GM21723 (cell line): ENCODE measurements around the gene MYEF2.

ENCODE experiments used
- ATAC-seq: cut with Tn5 transposase; IDR thresholded peaks from one replicate; pipeline ENCODE4 v1.9.1; 2021; ENCODE audit warnings: mild to moderate bottlenecking, moderate library complexity; ENCODE audit not compliant: unreplicated experiment

MYEF2 gene

DNA sequence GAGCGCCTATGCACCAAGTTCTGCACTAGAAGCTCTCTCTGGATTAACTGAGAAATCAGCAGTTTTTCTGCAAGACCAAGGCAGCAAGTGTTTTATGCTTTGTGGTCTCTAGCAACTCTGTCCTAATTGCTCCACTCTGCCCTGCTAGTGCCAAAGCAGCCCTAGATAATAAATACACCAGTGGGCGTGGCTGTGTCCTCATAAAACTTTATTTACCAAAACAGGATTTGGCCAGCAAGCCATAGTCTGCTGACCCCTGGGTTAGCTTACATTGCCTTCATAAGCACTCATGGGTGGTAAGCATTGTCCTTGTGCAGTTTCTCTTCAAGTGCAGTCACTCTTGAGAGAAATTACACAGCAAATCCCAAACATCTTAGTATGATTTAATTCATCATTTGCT is 88.0 kb downstream of the MYEF2 start:
- ATAC-seq: no peak

- no peak for ATAC-seq
These were observed 88.4 kb downstream of the MYEF2 start for GRCh38 chr15:48089702-48090101.

- ATAC-seq: no peak
These were observed 90.3 kb downstream of the MYEF2 start for GRCh38 chr15:48087844-48088243.

- ATAC-seq: no peak
These were observed 91.5 kb downstream of the MYEF2 start for GRCh38 chr15:48086576-48086975.

- no peak for ATAC-seq
These were observed 92.0 kb downstream of the MYEF2 start for GRCh38 chr15:48086133-48086532.

- ATAC-seq: no peak
These were observed 92.5 kb downstream of the MYEF2 start for GRCh38 chr15:48085591-48085930.

DNA sequence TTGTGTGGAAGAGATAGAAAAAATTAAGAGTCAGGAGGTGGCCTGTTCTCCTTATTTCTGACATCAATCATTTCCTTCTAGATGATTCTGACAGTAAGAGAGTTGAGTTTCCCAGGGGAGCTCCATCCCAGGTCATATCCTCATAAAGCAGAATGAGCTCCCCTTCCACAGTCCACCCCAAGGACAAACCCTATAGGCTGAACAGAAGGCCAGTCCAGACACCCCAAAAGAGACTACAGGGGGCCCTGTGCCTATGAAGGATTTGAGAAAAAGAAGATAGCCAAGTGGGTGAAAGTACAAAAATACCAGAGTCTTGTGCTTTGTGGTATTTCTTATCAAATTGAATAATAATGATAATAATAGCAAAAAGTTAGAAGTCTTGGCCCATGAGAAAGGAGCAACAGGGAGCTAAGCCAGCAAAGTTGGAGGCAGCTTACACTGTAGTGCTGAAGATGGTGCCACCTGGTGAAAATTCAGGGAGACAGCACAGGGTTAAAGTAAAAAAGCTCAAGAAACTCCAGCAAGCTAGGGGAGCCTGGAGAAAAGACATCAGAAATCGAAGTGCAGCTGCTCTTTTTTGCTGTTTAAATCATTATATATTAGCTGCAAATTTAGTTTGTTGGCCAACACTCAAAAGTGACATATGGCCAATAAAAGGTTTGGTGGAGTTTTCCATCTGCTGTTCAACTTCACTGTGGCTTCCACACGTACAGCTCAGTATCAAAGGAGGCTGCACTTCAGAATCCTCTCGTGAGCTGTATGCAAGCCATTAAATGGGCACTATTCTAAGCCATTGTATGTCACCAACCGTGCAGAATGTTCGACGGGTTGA is 93.1 kb downstream of the MYEF2 start:
- no peak for ATAC-seq
